ENCODE data around the gene SYT12. TPM values are rescaled to one million over a fixed set of nuclear protein-coding genes. Genes with fewer than 3 reads are reported as not detected.

Gene SYT12
- total RNA-seq, 4 donors from 2014 or later: 0.04 TPM; not detected in 3

DNA sequence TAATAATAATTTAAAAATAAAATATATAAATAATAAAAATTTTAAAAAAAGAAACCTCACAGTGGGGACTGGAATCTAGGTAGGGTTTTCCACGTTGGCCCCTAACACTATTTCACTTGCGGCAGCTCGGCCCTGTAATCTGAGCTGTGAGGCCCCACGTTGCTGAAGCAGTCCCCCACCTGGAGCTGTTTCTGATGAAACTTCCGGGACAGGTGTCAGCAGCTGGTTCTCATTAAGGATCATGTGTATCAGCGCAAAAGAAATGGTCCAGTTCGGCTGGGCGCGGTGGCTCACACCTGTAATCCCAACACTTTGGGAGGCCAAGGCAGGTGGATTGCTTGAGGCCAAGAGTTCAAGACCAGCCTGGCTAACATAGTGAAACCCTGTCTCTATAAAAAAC, 51.0 kb downstream of the SYT12 start:
- WGBS, 2 donors (ENCODE audit: low coverage in 1 of 2): 74% methylated on average over 5 to 7 of the region's 9 CpGs
- no peak for ATAC-seq
- peaks cover 0 to 8% (median 0%) of the 10 kb centered on the region in 3 donors for H3K4me1 ChIP-seq
- H3K27ac ChIP-seq: no peak overlapping the region
- no peaks in the 10 kb centered on the region for H3K36me3 ChIP-seq
- no peak for TF ChIP-seq POLR2AphosphoS5 (IDR thresholded peaks at IDR 0.05)
- TF ChIP-seq, protein P1, sequence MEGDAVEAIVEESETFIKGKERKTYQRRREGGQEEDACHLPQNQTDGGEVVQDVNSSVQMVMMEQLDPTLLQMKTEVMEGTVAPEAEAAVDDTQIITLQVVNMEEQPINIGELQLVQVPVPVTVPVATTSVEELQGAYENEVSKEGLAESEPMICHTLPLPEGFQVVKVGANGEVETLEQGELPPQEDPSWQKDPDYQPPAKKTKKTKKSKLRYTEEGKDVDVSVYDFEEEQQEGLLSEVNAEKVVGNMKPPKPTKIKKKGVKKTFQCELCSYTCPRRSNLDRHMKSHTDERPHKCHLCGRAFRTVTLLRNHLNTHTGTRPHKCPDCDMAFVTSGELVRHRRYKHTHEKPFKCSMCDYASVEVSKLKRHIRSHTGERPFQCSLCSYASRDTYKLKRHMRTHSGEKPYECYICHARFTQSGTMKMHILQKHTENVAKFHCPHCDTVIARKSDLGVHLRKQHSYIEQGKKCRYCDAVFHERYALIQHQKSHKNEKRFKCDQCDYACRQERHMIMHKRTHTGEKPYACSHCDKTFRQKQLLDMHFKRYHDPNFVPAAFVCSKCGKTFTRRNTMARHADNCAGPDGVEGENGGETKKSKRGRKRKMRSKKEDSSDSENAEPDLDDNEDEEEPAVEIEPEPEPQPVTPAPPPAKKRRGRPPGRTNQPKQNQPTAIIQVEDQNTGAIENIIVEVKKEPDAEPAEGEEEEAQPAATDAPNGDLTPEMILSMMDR (IDR thresholded peaks at IDR 0.05): no peak
- no peak for TF ChIP-seq POLR2A (IDR thresholded peaks at IDR 0.05)
- no peak for TF ChIP-seq EP300 (IDR thresholded peaks at IDR 0.05)
- H3K9me3 ChIP-seq: no peaks in the 10 kb centered on the region
- peaks cover 8% of the 10 kb centered on the region for H3K27me3 ChIP-seq
- no peak overlapping the region for H3K4me3 ChIP-seq

DNA sequence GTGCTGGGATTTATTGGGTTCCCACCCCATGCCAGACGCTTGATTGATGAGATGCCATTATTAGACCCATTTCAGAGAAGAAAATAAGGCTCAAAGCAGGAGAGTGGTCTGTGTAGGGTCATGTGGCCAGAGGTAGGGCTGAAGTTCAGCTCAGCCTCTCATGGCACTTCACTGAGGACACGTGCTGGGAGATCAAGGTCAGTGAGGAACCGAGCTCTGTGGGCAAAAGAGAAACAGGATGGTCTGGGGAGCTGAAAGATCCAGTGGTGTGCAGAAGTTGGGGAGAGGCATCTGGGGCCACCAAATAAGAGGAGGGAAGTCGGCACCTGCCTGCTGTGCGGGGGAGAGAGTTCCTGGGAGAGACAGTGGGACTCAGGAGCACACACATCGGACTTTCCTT, 53.3 kb downstream of the SYT12 start:
- no peaks in the 10 kb centered on the region for H3K36me3 ChIP-seq
- TF ChIP-seq, protein P1 (IDR thresholded peaks at IDR 0.05): no peak
- TF ChIP-seq EP300 (IDR thresholded peaks at IDR 0.05) (no peak), POLR2AphosphoS5 (IDR thresholded peaks at IDR 0.05) (no peak), POLR2A (IDR thresholded peaks at IDR 0.05) (no peak)
- H3K27ac ChIP-seq: no peak overlapping the region
- no peaks in the 10 kb centered on the region for H3K9me3 ChIP-seq
- peaks cover 0 to 8% (median 0%) of the 10 kb centered on the region in 3 donors for H3K4me1 ChIP-seq
- peaks cover 8% of the 10 kb centered on the region for H3K27me3 ChIP-seq
- no peak overlapping the region for H3K4me3 ChIP-seq
- WGBS, 2 donors (ENCODE audit: low coverage in 1 of 2): 83% methylated on average over 2 to 3 of the region's 6 CpGs
- ATAC-seq: no peak

DNA sequence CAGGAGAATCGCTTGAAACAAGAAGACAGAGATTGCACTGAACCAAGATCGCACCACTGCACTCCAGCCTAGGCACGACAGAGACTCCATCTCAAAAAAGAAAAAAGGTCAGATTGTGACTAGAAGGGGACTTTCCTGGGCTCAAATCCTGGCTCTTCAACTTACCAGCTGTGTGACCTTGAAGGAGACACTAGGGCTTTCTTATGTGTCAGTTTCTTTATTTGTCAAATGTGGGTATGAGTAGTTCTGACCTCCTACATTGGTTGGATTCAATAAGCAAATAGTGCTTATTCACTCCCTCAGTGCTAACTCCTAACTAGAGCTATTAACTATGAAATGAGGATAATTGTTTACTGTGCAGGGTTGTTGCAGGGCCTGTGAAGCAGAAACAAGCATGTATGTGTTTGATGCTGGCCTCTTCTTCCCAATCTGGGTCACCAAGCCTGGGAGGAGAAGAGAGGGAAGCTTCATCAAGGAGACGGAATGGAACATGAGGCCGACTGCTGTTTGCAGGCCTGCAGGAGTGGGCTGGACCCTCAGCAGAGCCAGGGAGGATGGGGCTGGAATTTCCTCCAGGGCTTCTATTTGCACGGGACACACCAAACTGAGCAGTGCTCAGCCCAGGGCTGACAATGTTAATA, 56.3 kb downstream of the SYT12 start:
- H3K9me3 ChIP-seq: no peaks in the 10 kb centered on the region
- 69 to 80% methylated on average over 3 to 6 of the region's 6 CpGs for WGBS, 2 donors (ENCODE audit: low coverage in 1 of 2)
- H3K36me3 ChIP-seq: no peaks in the 10 kb centered on the region
- no peak overlapping the region for H3K27ac ChIP-seq
- H3K4me1 ChIP-seq: peaks cover 0 to 10% (median 7%) of the 10 kb centered on the region in 3 donors
- ATAC-seq: no peak
- H3K27me3 ChIP-seq: peaks cover 8% of the 10 kb centered on the region
- no peak overlapping the region for H3K4me3 ChIP-seq
- TF ChIP-seq POLR2A (IDR thresholded peaks at IDR 0.05) (no peak), EP300 (IDR thresholded peaks at IDR 0.05) (no peak), POLR2AphosphoS5 (IDR thresholded peaks at IDR 0.05) (no peak)
- TF ChIP-seq, protein P1 (IDR thresholded peaks at IDR 0.05): no peak

DNA sequence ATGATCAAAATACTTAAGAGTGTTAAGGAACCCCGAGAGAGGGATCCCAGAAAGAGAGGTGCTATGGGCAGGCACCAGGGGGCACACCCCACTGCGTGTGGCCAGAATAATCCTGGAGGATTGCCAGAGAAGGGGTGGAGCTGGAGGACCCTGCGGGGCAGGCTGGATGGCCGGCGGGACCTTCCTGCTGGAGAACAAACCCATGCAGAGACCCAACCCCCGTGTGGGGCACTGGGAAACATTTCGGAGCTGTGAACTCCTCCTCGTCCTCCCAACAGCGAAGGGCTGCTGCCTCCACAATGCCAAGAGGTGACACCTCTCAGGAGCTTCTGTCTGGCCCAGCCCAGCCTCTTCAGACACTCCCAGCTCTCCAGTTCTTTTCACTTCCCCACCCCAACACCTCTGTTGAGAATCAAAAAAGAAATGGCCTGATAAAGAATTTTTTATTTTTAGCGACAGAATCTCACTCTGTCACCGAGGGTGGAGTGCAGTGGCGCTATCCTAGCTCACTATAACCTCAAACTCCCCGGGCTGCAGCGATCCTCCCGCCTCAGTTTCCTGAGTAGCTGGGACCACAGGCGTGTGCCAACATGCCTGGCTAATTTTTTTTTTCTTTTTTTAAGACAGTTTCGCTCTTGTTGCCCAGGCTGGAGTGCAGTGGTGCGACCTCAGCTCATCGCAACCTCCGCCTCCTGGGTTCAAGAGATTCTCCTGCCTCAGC, 59.3 kb downstream of the SYT12 start:
- Histone ChIP-seq H3K36me3 (no peaks in the 10 kb centered on the region), H3K4me3 (peak overlapping the region in 1 of 2 donors; percentile 11), H3K9me3 (no peaks in the 10 kb centered on the region), H3K27ac (no peak overlapping the region), H3K27me3 (peaks cover 8% of the 10 kb centered on the region), H3K4me1 (peaks cover 0 to 10% (median 7%) of the 10 kb centered on the region in 3 donors)
- WGBS, 2 donors (ENCODE audit: low coverage in 1 of 2): 36 to 66% methylated on average over 9 to 15 of the region's 20 CpGs
- TF ChIP-seq, protein P1 (IDR thresholded peaks at IDR 0.05): no peak
- no peak for TF ChIP-seq EP300 (IDR thresholded peaks at IDR 0.05)
- no peak for TF ChIP-seq POLR2AphosphoS5 (IDR thresholded peaks at IDR 0.05)
- TF ChIP-seq POLR2A (IDR thresholded peaks at IDR 0.05): no peak
- ATAC-seq: no peak

Measured in gastroesophageal sphincter (tissue), 4 donors.